Measurements from ENCODE around the gene HTR2C.
"Not testable (repeated sequence)": the region's sequence is repeated elsewhere in the genome, so short reads cannot be mapped to it uniquely, and the experiment has no call there.

The HTR2C gene

GRCh38 chrX:114715096-114715495, 131.2 kb downstream of the HTR2C start:
- no peak for DNase-seq

GRCh38 chrX:114717921-114718320, 134.0 kb downstream of the HTR2C start:
- no peak for DNase-seq

- DNase-seq: no peak
These were observed 182.7 kb downstream of the HTR2C start for GRCh38 chrX:114766541-114766940.

GRCh38 chrX:114774691-114775090, 190.8 kb downstream of the HTR2C start:
- no peak for DNase-seq

- no peak for DNase-seq
These were observed 199.0 kb downstream of the HTR2C start for GRCh38 chrX:114782925-114783324.

- no peak for DNase-seq
These were observed 203.2 kb downstream of the HTR2C start for GRCh38 chrX:114787061-114787460.

- no peak for DNase-seq
These were observed 213.6 kb downstream of the HTR2C start for GRCh38 chrX:114797494-114797893.

- no peak for DNase-seq
These were observed 215.0 kb downstream of the HTR2C start for GRCh38 chrX:114798907-114799306.

GRCh38 chrX:114800719-114801118, 216.8 kb downstream of the HTR2C start:
- no peak for DNase-seq

GRCh38 chrX:114819509-114819908, 235.6 kb downstream of the HTR2C start:
- no peak for DNase-seq

- no peak for DNase-seq
These were observed 257.2 kb downstream of the HTR2C start for GRCh38 chrX:114841051-114841450.

GRCh38 chrX:114842181-114842580, 258.3 kb downstream of the HTR2C start:
- no peak for DNase-seq

GRCh38 chrX:114889481-114889880, 305.6 kb downstream of the HTR2C start:
- DNase-seq: no peak

GRCh38 chrX:114903618-114904017, 319.7 kb downstream of the HTR2C start:
- no peak for DNase-seq

GRCh38 chrX:114905251-114905650, 321.4 kb downstream of the HTR2C start:
- no peak for DNase-seq

- DNase-seq: no peak
These were observed 323.2 kb downstream of the HTR2C start for GRCh38 chrX:114906984-114907510.

GRCh38 chrX:114924423-114924822, 340.5 kb downstream of the HTR2C start:
- DNase-seq: no peak

GRCh38 chrX:114924856-114925255, 341.0 kb downstream of the HTR2C start:
- no peak for DNase-seq

- DNase-seq: no peak
These were observed 346.3 kb downstream of the HTR2C start for GRCh38 chrX:114930227-114930626.

- no peak for DNase-seq
These were observed 348.7 kb downstream of the HTR2C start for GRCh38 chrX:114932550-114932949.

GRCh38 chrX:114933291-114933690, 349.4 kb downstream of the HTR2C start:
- not testable (repeated sequence) for DNase-seq

GRCh38 chrX:114937090-114937489, 353.2 kb downstream of the HTR2C start:
- DNase-seq: not testable (repeated sequence)

- no peak for DNase-seq
These were observed 368.8 kb downstream of the HTR2C start for GRCh38 chrX:114952696-114953095.
